T-helper 2 cell treated with Interferon-gamma antibody and Interleukin-4, amounts not matched to agents 100 ng/mL and 5 ng/mL, for 36 hours (primary cell): ENCODE results near the gene SRD5A1. TPM values are rescaled to one million over a fixed set of nuclear protein-coding genes. Genes with fewer than 3 reads are reported as not detected.

Experiments used
- intact Hi-C: fragments of 100-400 bp; cut with micrococcal nuclease; formaldehyde crosslinking; loops from one replicate; pipeline ENCODE4 v1.15.1; 2023
- total RNA-seq: library from RNA; stranded (reverse); gene quantifications from 2 replicates; pipeline ENCODE4 v1.2.3, GENCODE V29; 2022

Gene SRD5A1
- total RNA-seq, 1 donor from 2014 or later = 13.9 TPM

GRCh38 chr5:6711409-6712141 is 78.3 kb downstream of the SRD5A1 start:
- intact Hi-C loops = loop anchor here (2.0 to 10.0 kb wide), 5 partner anchors 17 to 1219 kb away; partner anchors contain the start of genes FASTKD3 and MTRR

GRCh38 chr5:6712142-6712576 is 78.9 kb downstream of the SRD5A1 start:
- intact Hi-C loops = loop anchor here (2.0 to 10.0 kb wide), 5 partner anchors 17 to 1220 kb away; partner anchors contain the start of genes FASTKD3 and MTRR

- intact Hi-C loops = loop anchor here (1.0 to 10.0 kb wide), 9 partner anchors 16 to 1220 kb away; partner anchors contain the start of genes FASTKD3, MED10, MTRR and NSUN2
Measured at GRCh38 chr5:6712577-6713273, 79.5 kb downstream of the SRD5A1 start.

GRCh38 chr5:6713274-6714225 is 80.3 kb downstream of the SRD5A1 start, which contains the start of gene TENT4A:
TENT4A (plus strand) TSS chr5:6713432; CDS start chr5:6713984, 552 bp downstream.
- intact Hi-C loops = loop anchor here (1.0 to 10.0 kb wide), 9 partner anchors 15 to 1221 kb away; partner anchors contain the start of genes FASTKD3, MED10, MTRR and NSUN2

GRCh38 chr5:6714226-6715041 is 81.2 kb downstream of the SRD5A1 start:
- intact Hi-C loops = loop anchor here (5.0 to 10.0 kb wide), 2 partner anchors 220 to 1222 kb away; no protein-coding TSS in a partner anchor

- intact Hi-C loops = loop anchor here (10.0 kb wide), 1 partner anchor 220 kb away; no protein-coding TSS in a partner anchor
Measured at GRCh38 chr5:6715271-6715670, 82.0 kb downstream of the SRD5A1 start.

GRCh38 chr5:6715758-6716628 is 82.8 kb downstream of the SRD5A1 start:
- intact Hi-C loops = loop anchor here (10.0 kb wide), 1 partner anchor 221 kb away; no protein-coding TSS in a partner anchor

GRCh38 chr5:6716629-6717149 is 83.4 kb downstream of the SRD5A1 start:
- intact Hi-C loops = loop anchor here (10.0 kb wide), 1 partner anchor 222 kb away; no protein-coding TSS in a partner anchor

- intact Hi-C loops = loop anchor here (10.0 kb wide), 1 partner anchor 222 kb away; no protein-coding TSS in a partner anchor
Measured at GRCh38 chr5:6717247-6717646, 84.0 kb downstream of the SRD5A1 start.

GRCh38 chr5:6717687-6718086 is 84.4 kb downstream of the SRD5A1 start:
- intact Hi-C loops = loop anchor here (10.0 kb wide), 1 partner anchor 223 kb away; no protein-coding TSS in a partner anchor

GRCh38 chr5:6718161-6718681 is 85.0 kb downstream of the SRD5A1 start:
- intact Hi-C loops = loop anchor here (10.0 kb wide), 1 partner anchor 223 kb away; no protein-coding TSS in a partner anchor

- intact Hi-C loops = loop anchor here (10.0 kb wide), 1 partner anchor 224 kb away; no protein-coding TSS in a partner anchor
Measured at GRCh38 chr5:6718718-6719117, 85.5 kb downstream of the SRD5A1 start.

GRCh38 chr5:6719417-6719816 is 86.2 kb downstream of the SRD5A1 start:
- intact Hi-C loops = loop anchor here (10.0 kb wide), 1 partner anchor 225 kb away; no protein-coding TSS in a partner anchor

- intact Hi-C loops = loop anchor here (10.0 kb wide), 1 partner anchor 225 kb away; no protein-coding TSS in a partner anchor
Measured at GRCh38 chr5:6719896-6720560, 86.8 kb downstream of the SRD5A1 start.

GRCh38 chr5:6720561-6720921 is 87.3 kb downstream of the SRD5A1 start:
- intact Hi-C loops = no loop called here

- intact Hi-C loops = no loop called here
Measured at GRCh38 chr5:6721442-6721841, 88.2 kb downstream of the SRD5A1 start.

GRCh38 chr5:6722015-6722414 is 88.8 kb downstream of the SRD5A1 start:
- intact Hi-C loops = no loop called here
